DMS53 treated with DMSO at 0.1 percent for 48 hours (cell line): ENCODE results near the gene IL17RD.

Experiments used
- DNase-seq: peaks from one replicate; lab custom pipeline; 2025; ENCODE audit not compliant: unreplicated experiment; lab: John Stamatoyannopoulos, UW

IL17RD gene

GRCh38 chr3:57158813-57159738 is 6.1 kb downstream of the IL17RD start:
- DNase-seq, result no peak

GRCh38 chr3:57158325-57158724 is 6.8 kb downstream of the IL17RD start:
- no peak for DNase-seq

- DNase-seq, result no peak
These were observed 7.6 kb downstream of the IL17RD start for GRCh38 chr3:57157545-57157944.

- no peak for DNase-seq
These were observed 9.9 kb downstream of the IL17RD start for GRCh38 chr3:57155310-57155643.

GRCh38 chr3:57154470-57155309 is 10.5 kb downstream of the IL17RD start:
- DNase-seq, result no peak

GRCh38 chr3:57152151-57153143 is 12.7 kb downstream of the IL17RD start:
- DNase-seq, result no peak

- DNase-seq, result no peak
These were observed 13.4 kb downstream of the IL17RD start for GRCh38 chr3:57151749-57152148.

GRCh38 chr3:57151021-57151449 is 14.1 kb downstream of the IL17RD start:
- DNase-seq, result no peak

- no peak for DNase-seq
These were observed 15.0 kb downstream of the IL17RD start for GRCh38 chr3:57150113-57150581.

- no peak for DNase-seq
These were observed 18.1 kb downstream of the IL17RD start for GRCh38 chr3:57147071-57147470.

- DNase-seq, result no peak
These were observed 19.3 kb downstream of the IL17RD start for GRCh38 chr3:57145852-57146251.

- DNase-seq, result no peak
These were observed 20.2 kb downstream of the IL17RD start for GRCh38 chr3:57144952-57145351.

- no peak for DNase-seq
These were observed 21.2 kb downstream of the IL17RD start for GRCh38 chr3:57143886-57144459.

GRCh38 chr3:57142411-57142723 is 22.8 kb downstream of the IL17RD start:
- DNase-seq, result no peak

- no peak for DNase-seq
These were observed 23.3 kb downstream of the IL17RD start for GRCh38 chr3:57141719-57142410.

GRCh38 chr3:57140894-57141293 is 24.3 kb downstream of the IL17RD start:
- no peak for DNase-seq

GRCh38 chr3:57135964-57136719 is 29.0 kb downstream of the IL17RD start:
- DNase-seq, result no peak

GRCh38 chr3:57133157-57133556 is 32.0 kb downstream of the IL17RD start:
- no peak for DNase-seq

- no peak for DNase-seq
These were observed 32.5 kb downstream of the IL17RD start for GRCh38 chr3:57132674-57133073.
